Mucosa of descending colon (tissue), 3 donors: Measurements from ENCODE around the gene SLC2A5. TPM values are rescaled to one million over a fixed set of nuclear protein-coding genes. Genes with fewer than 3 reads are reported as not detected.
A peak's percentile ranks its signal among the peaks of the same experiment; 100 is the strongest.

Experiments
- ATAC-seq: fragments of 200-7000 bp; cut with Tn5 transposase; one replicate; pipeline ENCODE4 v1.9.1; 2020; ENCODE audit warnings: mild to moderate bottlenecking, moderate library complexity
- DNase-seq, 3 donors: peaks; one replicate each; pipeline ENCODE4 v3.0.0-alpha.2; 2020
- H3K36me3 ChIP-seq: fragments of 200-600 bp; one replicate; pipeline ENCODE4 v1.8.0; 2021; ENCODE audit warnings: low read depth, mild to moderate bottlenecking
- H3K4me1 ChIP-seq: fragments of 200-600 bp; one replicate; pipeline ENCODE4 v1.8.0; 2021; ENCODE audit warnings: low read depth, mild to moderate bottlenecking
- H3K4me3 ChIP-seq: fragments of 200-600 bp; one replicate; pipeline ENCODE4 v1.8.0; 2021; ENCODE audit warnings: mild to moderate bottlenecking
- H3K9me3 ChIP-seq: fragments of 200-600 bp; one replicate; pipeline ENCODE4 v1.8.0; 2021; ENCODE audit warnings: mild to moderate bottlenecking
- CTCF ChIP-seq: fragments of 200-600 bp; IDR thresholded peaks from one replicate; pipeline ENCODE4 v1.8.0; 2022; ENCODE audit warnings: antibody characterized with exemption, mild to moderate bottlenecking
- intact Hi-C, 2 donors: fragments of 100-400 bp; cut with DNase I in 1 of 2; cut with micrococcal nuclease in 1 of 2; formaldehyde crosslinking; loops; one replicate each; pipeline versions ENCODE4 v1.11.0 to v1.11.1; 2022; cut with DNase I, micrococcal nuclease
- total RNA-seq, 3 donors: library from RNA; stranded (reverse); fragmentation: NEBNext Ultra II Directional in 2 of 3; extraction: Animal tissue kit (Norgen Biotek cat#: 25700) in 2 of 3; gene quantifications; one replicate each; pipeline versions ENCODE4 v1.2.1 to v1.2.4, GENCODE V29; 2021 to 2023
- donor health status: DM: no; HTN: no; CAD: no; lungs with moderate emphysema.
- donor health status: DM: no; HTN: no; CAD: no.
- donor health status: DM: no; HTN: yes; CAD: no.

SLC2A5 gene
- total RNA-seq, 3 donors from 2014 or later, result 4.4 to 34.5 (median 7.8) TPM

GRCh38 chr1:9066945-9067807 lies 2.3 kb downstream of the SLC2A5 start:
- TF ChIP-seq CTCF, result no peak
- intact Hi-C loops, result no loop called here
- Histone ChIP-seq H3K4me3 (no peak overlapping the region), H3K9me3 (no peaks in the 10 kb centered on the region), H3K36me3 (no peaks in the 10 kb centered on the region), H3K4me1 (peaks cover 13% of the 10 kb centered on the region)
- DNase-seq (peak in 1 of 3 donors; percentile 65), ATAC-seq (peak; percentile 47)

- no peak for DNase-seq
- ATAC-seq, result no peak
- Histone ChIP-seq H3K36me3 (no peaks in the 10 kb centered on the region), H3K9me3 (no peaks in the 10 kb centered on the region), H3K4me1 (peaks cover 13% of the 10 kb centered on the region), H3K4me3 (no peak overlapping the region)
- intact Hi-C loops, result no loop called here
- TF ChIP-seq CTCF, result no peak
Observed at GRCh38 chr1:9065213-9065751, 4.2 kb downstream of the SLC2A5 start.

- no peaks in the 10 kb centered on the region for H3K9me3 ChIP-seq
- H3K4me1 ChIP-seq, result no peaks in the 10 kb centered on the region
- no peak for TF ChIP-seq CTCF
- no peaks in the 10 kb centered on the region for H3K36me3 ChIP-seq
- ATAC-seq (no peak), DNase-seq (no peak)
- intact Hi-C loops, result no loop called here
- H3K4me3 ChIP-seq, result no peak overlapping the region
Observed at GRCh38 chr1:9062846-9063245, 6.6 kb downstream of the SLC2A5 start.

- H3K36me3 ChIP-seq, result no peaks in the 10 kb centered on the region
- TF ChIP-seq CTCF, result no peak
- DNase-seq (no peak), ATAC-seq (peak; percentile 28)
- no peaks in the 10 kb centered on the region for H3K9me3 ChIP-seq
- no peaks in the 10 kb centered on the region for H3K4me1 ChIP-seq
- intact Hi-C loops, result no loop called here
- no peak overlapping the region for H3K4me3 ChIP-seq
Observed at GRCh38 chr1:9062021-9062471, 7.4 kb downstream of the SLC2A5 start.

GRCh38 chr1:9061252-9061960 lies 8.0 kb downstream of the SLC2A5 start:
- Histone ChIP-seq H3K4me1 (no peaks in the 10 kb centered on the region), H3K36me3 (no peaks in the 10 kb centered on the region), H3K4me3 (no peak overlapping the region), H3K9me3 (no peaks in the 10 kb centered on the region)
- ATAC-seq (peak; percentile 78), DNase-seq (no peak)
- intact Hi-C loops, result no loop called here
- no peak for TF ChIP-seq CTCF
